GM12892 (cell line): Measurements from ENCODE around the gene C6orf118.

Experiments
- DNase-seq: peaks from one replicate; pipeline ENCODE4 v3.0.0; 2011; ENCODE audit not compliant: insufficient read length
- FAIRE-seq: peaks from 2 replicates; lab custom pipeline; 2011; peaks lifted over from hg19 to GRCh38; lab: Jason Lieb, UNC
- POLR2A ChIP-seq: IDR thresholded peaks from 2 replicates; pipeline ENCODE4 v1.6.1; 2011; ENCODE audit warnings: low read depth, low read length, control low read depth
- POLR2AphosphoS5 ChIP-seq: IDR thresholded peaks from 2 replicates; pipeline ENCODE4 v1.6.1; 2011; ENCODE audit warnings: low read depth, low read length, control low read depth
- TAF1 ChIP-seq: IDR thresholded peaks from 2 replicates; pipeline ENCODE4 v1.6.1; 2011; ENCODE audit warnings: low read depth, mild to moderate bottlenecking, control low read depth, low read length, borderline replicate concordance

C6orf118 gene

GRCh38 chr6:165298402-165298801 is 11.0 kb downstream of the C6orf118 start:
- TF ChIP-seq TAF1 (no peak), POLR2A (no peak), POLR2AphosphoS5 (no peak)
- FAIRE-seq, result no peak
- no peak for DNase-seq

- no peak for TF ChIP-seq POLR2AphosphoS5
- TF ChIP-seq POLR2A, result no peak
- TF ChIP-seq TAF1, result no peak
- DNase-seq (no peak), FAIRE-seq (no peak)
Observed at GRCh38 chr6:165292657-165293056, 16.7 kb downstream of the C6orf118 start.

GRCh38 chr6:165274611-165275010 is 34.8 kb downstream of the C6orf118 start:
- DNase-seq, result no peak
- TF ChIP-seq POLR2A (no peak), POLR2AphosphoS5 (no peak), TAF1 (no peak)
- FAIRE-seq, result no peak

DNA sequence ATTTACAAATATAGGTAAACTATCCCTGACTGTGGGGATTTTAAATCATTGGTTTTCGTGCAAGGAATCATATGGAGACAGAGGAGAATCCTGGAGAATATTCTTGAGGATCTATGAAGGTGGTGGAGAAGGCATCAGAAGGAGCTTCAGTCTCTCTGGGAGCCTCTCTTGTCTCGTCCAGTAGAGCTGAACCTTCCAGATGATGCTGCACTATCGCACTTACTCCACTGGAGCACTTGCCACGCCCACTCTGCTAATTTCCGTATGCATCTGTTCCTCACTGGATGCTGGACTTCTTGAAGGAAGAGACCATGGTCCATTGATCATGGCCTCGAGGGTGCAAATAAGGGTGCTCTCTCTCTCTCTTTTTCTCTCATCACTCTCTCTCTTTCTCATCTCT is 36.8 kb downstream of the C6orf118 start:
- DNase-seq (no peak), FAIRE-seq (no peak)
- no peak for TF ChIP-seq POLR2A
- no peak for TF ChIP-seq TAF1
- TF ChIP-seq POLR2AphosphoS5, result no peak

DNA sequence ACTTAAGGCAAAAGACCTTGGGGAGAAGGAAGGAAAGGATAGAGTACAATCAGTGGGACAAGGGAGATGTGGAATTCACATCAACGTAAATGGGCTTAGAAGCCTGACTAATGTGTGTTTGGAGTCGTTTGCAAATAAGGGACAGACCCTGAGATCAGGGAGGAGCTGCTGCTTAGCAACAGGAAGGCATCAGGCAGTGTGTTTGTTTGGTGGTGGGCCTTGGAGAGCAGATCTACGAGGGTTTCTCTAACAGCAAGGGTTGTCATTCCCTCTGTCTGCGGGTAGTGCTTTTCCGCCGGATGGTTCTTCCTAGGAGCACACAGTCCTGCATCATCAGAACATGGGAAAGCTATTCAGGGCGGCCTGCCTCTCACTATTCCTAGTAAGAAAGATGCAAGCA is 40.4 kb downstream of the C6orf118 start:
- no peak for DNase-seq
- FAIRE-seq, result no peak
- TF ChIP-seq TAF1, result no peak
- no peak for TF ChIP-seq POLR2A
- no peak for TF ChIP-seq POLR2AphosphoS5

DNA sequence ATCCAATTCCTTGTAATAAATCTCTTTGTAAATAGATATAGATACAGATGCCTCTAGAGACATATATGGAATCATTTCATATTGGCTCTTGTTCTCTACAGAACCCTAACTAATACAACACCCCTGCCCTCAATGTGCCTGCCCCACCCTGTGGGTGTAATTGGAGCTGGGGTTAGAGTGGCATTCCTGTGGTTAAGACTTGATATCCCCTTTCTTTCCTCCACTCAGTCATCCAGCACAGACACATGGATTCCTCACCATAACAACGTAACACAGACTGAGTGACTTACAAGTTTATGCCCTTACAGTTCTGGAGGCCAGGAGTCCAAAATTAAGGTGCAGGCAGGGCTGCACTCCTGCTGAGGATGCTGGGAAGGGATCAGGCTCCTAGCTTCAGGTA is 42.8 kb downstream of the C6orf118 start:
- DNase-seq (no peak), FAIRE-seq (no peak)
- TF ChIP-seq POLR2AphosphoS5, result no peak
- TF ChIP-seq POLR2A, result no peak
- no peak for TF ChIP-seq TAF1

- TF ChIP-seq POLR2AphosphoS5 (no peak), TAF1 (no peak)
- DNase-seq (no peak), FAIRE-seq (no peak)
Observed at GRCh38 chr6:165266191-165266590, 43.2 kb downstream of the C6orf118 start.

GRCh38 chr6:165260462-165260861 is 48.9 kb downstream of the C6orf118 start:
- FAIRE-seq (no peak), DNase-seq (no peak)
- TF ChIP-seq POLR2AphosphoS5, result no peak
- no peak for TF ChIP-seq TAF1
- TF ChIP-seq POLR2A, result no peak

GRCh38 chr6:165249808-165250207 is 59.6 kb downstream of the C6orf118 start:
- TF ChIP-seq TAF1, result no peak
- no peak for TF ChIP-seq POLR2AphosphoS5
- TF ChIP-seq POLR2A, result no peak
- DNase-seq, result no peak
- FAIRE-seq, result no peak

DNA sequence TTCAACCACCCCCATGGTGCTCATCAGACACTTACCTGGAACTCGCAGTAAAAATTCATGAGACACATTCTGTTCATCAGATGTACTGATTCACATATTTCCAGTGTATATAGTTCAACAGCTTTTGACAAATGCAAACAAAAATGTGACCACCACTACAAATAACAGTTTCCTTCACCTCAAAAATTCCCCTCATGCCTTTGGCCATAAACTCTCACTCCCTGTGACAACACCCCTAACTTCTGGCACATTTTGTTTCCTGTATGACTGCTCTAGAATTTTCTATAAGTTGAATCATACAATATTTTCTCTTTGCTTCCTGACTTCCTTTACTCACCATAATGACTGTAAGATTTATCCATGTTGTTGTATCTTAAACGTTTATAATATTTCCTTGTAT is 63.7 kb downstream of the C6orf118 start:
- no peak for FAIRE-seq
- no peak for DNase-seq
- no peak for TF ChIP-seq POLR2AphosphoS5
- TF ChIP-seq POLR2A, result no peak
- TF ChIP-seq TAF1, result no peak

GRCh38 chr6:165245287-165245686 is 64.1 kb downstream of the C6orf118 start:
- FAIRE-seq, result no peak
- DNase-seq, result no peak
- TF ChIP-seq TAF1, result no peak
- no peak for TF ChIP-seq POLR2A
- no peak for TF ChIP-seq POLR2AphosphoS5

DNA sequence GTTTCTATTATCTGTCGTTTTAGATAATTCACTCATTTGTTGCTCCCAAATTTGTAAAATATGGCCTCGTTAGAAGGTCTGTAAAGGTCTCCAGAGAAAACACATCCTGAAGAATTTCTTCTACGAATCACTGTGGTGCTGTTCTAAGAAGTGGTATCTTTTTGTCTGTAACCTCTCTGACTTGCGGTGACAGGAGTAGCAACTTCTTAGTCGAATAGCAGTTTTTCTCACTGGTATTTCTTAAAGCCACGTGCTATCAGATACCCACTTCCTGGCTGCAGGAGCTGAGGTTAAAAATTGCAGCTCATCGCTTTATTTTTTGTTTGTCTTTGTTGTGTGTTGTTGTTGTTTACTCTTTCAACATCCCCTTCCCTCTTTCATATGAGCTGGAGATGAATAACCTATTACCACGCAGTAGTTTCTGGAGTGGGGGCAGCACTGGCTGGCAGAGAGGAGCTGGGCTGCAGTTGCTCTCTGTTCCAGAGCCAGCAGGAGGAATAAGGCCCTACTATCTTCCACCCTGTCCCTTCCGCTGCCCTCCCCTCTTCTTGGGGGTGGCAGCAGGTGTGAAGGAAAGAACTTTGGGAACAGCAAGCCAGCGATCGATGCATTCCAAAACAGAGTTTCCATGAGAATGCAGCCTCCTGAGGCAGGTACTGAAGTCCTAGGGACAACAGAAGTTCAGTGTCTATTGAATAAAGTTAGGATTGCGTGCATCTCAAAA is 64.7 kb downstream of the C6orf118 start:
- DNase-seq (no peak), FAIRE-seq (no peak)
- TF ChIP-seq POLR2AphosphoS5, result no peak
- no peak for TF ChIP-seq POLR2A
- TF ChIP-seq TAF1, result no peak
